ENCODE measurements around the gene ZNF345. TPM values are rescaled to one million over a fixed set of nuclear protein-coding genes. Genes with fewer than 3 reads are reported as not detected.

Gene ZNF345
- total RNA-seq, 1 experiment from 2014 or later, result 0.32 TPM

DNA sequence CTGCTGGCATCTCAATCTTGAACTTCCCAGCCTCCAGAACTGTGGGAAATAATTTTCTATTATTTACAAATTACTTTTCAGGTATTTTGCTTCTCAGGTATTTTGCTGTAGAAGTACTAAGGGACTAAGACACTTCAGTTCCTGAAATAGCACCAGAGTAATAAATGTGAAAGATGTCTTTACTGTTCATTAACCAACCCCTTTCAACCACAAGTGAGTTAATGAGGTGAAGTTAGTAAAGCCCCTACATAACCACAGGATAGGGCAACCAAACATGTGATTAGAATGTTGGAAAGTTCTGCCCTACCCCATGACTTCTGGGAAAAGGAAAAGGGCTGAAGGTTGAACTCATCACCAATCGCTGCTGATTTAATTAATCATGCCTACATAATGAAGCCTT, 2.7 kb upstream of the ZNF345 start:
- no peak for DNase-seq
- H3K36me3 Mint-ChIP-seq (ENCODE audit: insufficient read depth, unreplicated experiment), result no peaks in the 10 kb centered on the region
- Histone ChIP-seq H3K36me3 (ENCODE audit: control insufficient read depth, insufficient read depth, low read length) (no peaks in the 10 kb centered on the region), H3K9me3 (peaks cover 16% of the 10 kb centered on the region), H3K27me3 (replicated peaks; ENCODE audit: control insufficient read depth, insufficient read depth, low read length) (no peaks in the 10 kb centered on the region), H3K4me3 (ENCODE audit: low read depth, low read length) (no peak overlapping the region), H3K4me1 (no peaks in the 10 kb centered on the region)
- H3K27me3 Mint-ChIP-seq (ENCODE audit: insufficient read depth, unreplicated experiment), result no peaks in the 10 kb centered on the region
- POLR2A ChIA-PET, result no interaction called here
- H3K4me3 Mint-ChIP-seq (ENCODE audit: unreplicated experiment), result no peak overlapping the region
- no TSS peak for BruUV-seq (replicated peaks)
- intact Hi-C loops (cut with micrococcal nuclease; ENCODE audit: unreplicated experiment), result no loop called here
- CTCF ChIA-PET, result no interaction called here
- no peak overlapping the region for H3K27ac Mint-ChIP-seq (ENCODE audit: unreplicated experiment)
- H3K4me1 Mint-ChIP-seq (ENCODE audit: low read depth, unreplicated experiment), result no peaks in the 10 kb centered on the region
- TF ChIP-seq, protein P1, sequence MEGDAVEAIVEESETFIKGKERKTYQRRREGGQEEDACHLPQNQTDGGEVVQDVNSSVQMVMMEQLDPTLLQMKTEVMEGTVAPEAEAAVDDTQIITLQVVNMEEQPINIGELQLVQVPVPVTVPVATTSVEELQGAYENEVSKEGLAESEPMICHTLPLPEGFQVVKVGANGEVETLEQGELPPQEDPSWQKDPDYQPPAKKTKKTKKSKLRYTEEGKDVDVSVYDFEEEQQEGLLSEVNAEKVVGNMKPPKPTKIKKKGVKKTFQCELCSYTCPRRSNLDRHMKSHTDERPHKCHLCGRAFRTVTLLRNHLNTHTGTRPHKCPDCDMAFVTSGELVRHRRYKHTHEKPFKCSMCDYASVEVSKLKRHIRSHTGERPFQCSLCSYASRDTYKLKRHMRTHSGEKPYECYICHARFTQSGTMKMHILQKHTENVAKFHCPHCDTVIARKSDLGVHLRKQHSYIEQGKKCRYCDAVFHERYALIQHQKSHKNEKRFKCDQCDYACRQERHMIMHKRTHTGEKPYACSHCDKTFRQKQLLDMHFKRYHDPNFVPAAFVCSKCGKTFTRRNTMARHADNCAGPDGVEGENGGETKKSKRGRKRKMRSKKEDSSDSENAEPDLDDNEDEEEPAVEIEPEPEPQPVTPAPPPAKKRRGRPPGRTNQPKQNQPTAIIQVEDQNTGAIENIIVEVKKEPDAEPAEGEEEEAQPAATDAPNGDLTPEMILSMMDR (IDR thresholded peaks at IDR 0.05; ENCODE audit: insufficient read depth in 1 of 2, low read depth in 1 of 2, low read length in 1 of 2, severe bottlenecking in 1 of 2, unreplicated experiment in 1 of 2), result no peak
- H3K9me3 Mint-ChIP-seq (ENCODE audit: unreplicated experiment), result peaks cover 20% of the 10 kb centered on the region

GRCh38 chr19:36849701-36850558, 746 bp upstream of the ZNF345 start:
- H3K27me3 ChIP-seq (replicated peaks; ENCODE audit: control insufficient read depth, insufficient read depth, low read length), result no peaks in the 10 kb centered on the region
- H3K36me3 Mint-ChIP-seq (ENCODE audit: insufficient read depth, unreplicated experiment), result no peaks in the 10 kb centered on the region
- no peak overlapping the region for H3K27ac Mint-ChIP-seq (ENCODE audit: unreplicated experiment)
- peak overlapping the region; percentile 30; the same call in 1 of the 2 replicates for H3K4me3 ChIP-seq (ENCODE audit: low read depth, low read length)
- H3K27me3 Mint-ChIP-seq (ENCODE audit: insufficient read depth, unreplicated experiment), result no peaks in the 10 kb centered on the region
- no peaks in the 10 kb centered on the region for H3K4me1 Mint-ChIP-seq (ENCODE audit: low read depth, unreplicated experiment)
- H3K4me1 ChIP-seq, result no peaks in the 10 kb centered on the region
- ChIA-PET POLR2A (interaction anchor here (0.6 kb wide), 1 partner anchor 70 kb away, joined by 3 read pairs; no protein-coding TSS in a partner anchor), CTCF (no interaction called here)
- TF ChIP-seq, protein P1 (IDR thresholded peaks at IDR 0.05; ENCODE audit: insufficient read depth in 1 of 2, low read depth in 1 of 2, low read length in 1 of 2, severe bottlenecking in 1 of 2, unreplicated experiment in 1 of 2), result no peak
- intact Hi-C loops (cut with micrococcal nuclease; ENCODE audit: unreplicated experiment), result no loop called here
- no TSS peak for BruUV-seq (replicated peaks)
- H3K9me3 Mint-ChIP-seq (ENCODE audit: unreplicated experiment), result peaks cover 24% of the 10 kb centered on the region
- DNase-seq, result peak; percentile 13 to 64
- H3K9me3 ChIP-seq, result peaks cover 16% of the 10 kb centered on the region
- H3K36me3 ChIP-seq (ENCODE audit: control insufficient read depth, insufficient read depth, low read length), result no peaks in the 10 kb centered on the region
- no peak overlapping the region for H3K4me3 Mint-ChIP-seq (ENCODE audit: unreplicated experiment)

- intact Hi-C loops (cut with micrococcal nuclease; ENCODE audit: unreplicated experiment), result no loop called here
- no peaks in the 10 kb centered on the region for H3K27me3 ChIP-seq (replicated peaks; ENCODE audit: control insufficient read depth, insufficient read depth, low read length)
- Mint-ChIP-seq H3K27me3 (ENCODE audit: insufficient read depth, unreplicated experiment) (no peaks in the 10 kb centered on the region), H3K4me3 (ENCODE audit: unreplicated experiment) (no peak overlapping the region), H3K27ac (ENCODE audit: unreplicated experiment) (no peak overlapping the region), H3K4me1 (ENCODE audit: low read depth, unreplicated experiment) (no peaks in the 10 kb centered on the region), H3K9me3 (ENCODE audit: unreplicated experiment) (peaks cover 30% of the 10 kb centered on the region), H3K36me3 (ENCODE audit: insufficient read depth, unreplicated experiment) (no peaks in the 10 kb centered on the region)
- POLR2A ChIA-PET, result no interaction called here
- no peak overlapping the region for H3K4me3 ChIP-seq (ENCODE audit: low read depth, low read length)
- CTCF ChIA-PET, result no interaction called here
- H3K9me3 ChIP-seq, result peaks cover 26% of the 10 kb centered on the region
- TF ChIP-seq, protein P1 (IDR thresholded peaks at IDR 0.05; ENCODE audit: insufficient read depth in 1 of 2, low read depth in 1 of 2, low read length in 1 of 2, severe bottlenecking in 1 of 2, unreplicated experiment in 1 of 2), result no peak
- H3K36me3 ChIP-seq (ENCODE audit: control insufficient read depth, insufficient read depth, low read length), result no peaks in the 10 kb centered on the region
- BruUV-seq (replicated peaks), result no TSS peak
- DNase-seq, result no peak
- no peaks in the 10 kb centered on the region for H3K4me1 ChIP-seq
These were observed 1.2 kb downstream of the ZNF345 start for GRCh38 chr19:36851898-36852297.
